SH-SY5Y (cell line): ENCODE data around the gene ZNF516.

Experiments used
- GATA2 ChIP-seq: IDR thresholded peaks from 2 replicates; pipeline ENCODE4 v1.6.1; 2011; ENCODE audit warnings: mild to moderate bottlenecking, low read depth, low read length
- GATA3 ChIP-seq: IDR thresholded peaks from 2 replicates; pipeline ENCODE4 v1.6.1; 2011; ENCODE audit warnings: low read depth, mild to moderate bottlenecking, low read length, moderate library complexity

DNA sequence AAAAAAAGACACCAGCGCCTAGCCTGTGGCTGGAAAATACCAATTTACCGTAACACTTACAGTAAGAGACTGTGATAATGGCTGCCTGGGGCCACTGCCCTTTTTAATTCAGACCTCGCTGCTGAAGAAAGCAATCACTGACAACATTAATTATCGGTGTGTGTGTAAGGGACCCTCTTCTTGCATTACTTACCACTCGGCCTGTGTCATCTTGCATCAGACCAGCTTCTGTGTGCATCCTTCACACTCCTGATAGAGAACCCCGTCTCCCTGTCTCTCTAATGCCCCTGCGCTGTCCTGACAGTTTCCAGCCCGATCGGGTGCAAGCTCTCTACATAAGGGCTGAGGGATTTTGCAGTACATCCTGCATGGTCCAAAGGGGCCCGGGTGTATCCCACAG is 124.4 kb downstream of the ZNF516 start:
- TF ChIP-seq GATA2 (no peak), GATA3 (no peak)
